Chondrocyte (in vitro differentiated cells): Measurements from ENCODE around the gene LTC4S. TPM values are rescaled to one million over a fixed set of nuclear protein-coding genes. Genes with fewer than 3 reads are reported as not detected.

Experiments
- DNase-seq: peaks from one replicate; pipeline ENCODE4 v3.0.0; 2021; ENCODE audit warnings: mixed read lengths, low spot score
- H3K27ac Mint-ChIP-seq: one replicate; pipeline ENCODE4 v1.8.0; 2021; ENCODE audit warnings: mild to moderate bottlenecking, moderate library complexity, mixed read lengths; ENCODE audit not compliant: unreplicated experiment
- H3K27me3 Mint-ChIP-seq: 2 replicates; pipeline ENCODE4 v1.8.0; 2021; ENCODE audit warnings: low read depth, mixed read lengths
- H3K36me3 Mint-ChIP-seq: 2 replicates; pipeline ENCODE4 v1.8.0; 2021; ENCODE audit warnings: low read depth, mixed read lengths
- H3K4me1 Mint-ChIP-seq: 2 replicates; pipeline ENCODE4 v1.8.0; 2021; ENCODE audit warnings: low read depth, mild to moderate bottlenecking, mixed read lengths
- H3K4me3 Mint-ChIP-seq: one replicate; pipeline ENCODE4 v1.8.0; 2021; ENCODE audit warnings: mild to moderate bottlenecking, moderate library complexity, mixed read lengths; ENCODE audit not compliant: unreplicated experiment
- H3K9me3 Mint-ChIP-seq: 2 replicates; pipeline ENCODE4 v1.8.0; 2021; ENCODE audit warnings: low read depth, mixed read lengths
- CTCF ChIP-seq: fragments of 200-600 bp; sonication (generic); IDR thresholded peaks from 2 replicates; pipeline ENCODE4 v1.5.0; 2021; ENCODE audit warnings: antibody characterized with exemption, mild to moderate bottlenecking, moderate library complexity
- microRNA-seq: library from miRNA; unstranded; fragments of <30 nt; microRNA quantifications from one replicate; pipeline ENCODE4 v1.2.0, GENCODE V29; 2020; ENCODE audit warnings: borderline number of aligned reads
- total RNA-seq: library from RNA; stranded (reverse); gene quantifications from 3 replicates; pipeline ENCODE4 v1.2.1, GENCODE V29; 2021

The LTC4S gene
- total RNA-seq, 1 donor from 2014 or later: 1.2 TPM

- no peak overlapping the region for H3K27ac Mint-ChIP-seq
- peaks cover 4% of the 10 kb centered on the region for H3K9me3 Mint-ChIP-seq
- TF ChIP-seq CTCF: no peak
- no peaks in the 10 kb centered on the region for H3K27me3 Mint-ChIP-seq
- peaks cover 25% of the 10 kb centered on the region for H3K36me3 Mint-ChIP-seq
- H3K4me1 Mint-ChIP-seq: no peaks in the 10 kb centered on the region
- no peak overlapping the region for H3K4me3 Mint-ChIP-seq
- DNase-seq: peak; percentile 68
These were observed 46.5 kb downstream of the LTC4S start for GRCh38 chr5:179840321-179840720.

- Mint-ChIP-seq H3K27ac (no peak overlapping the region), H3K27me3 (no peaks in the 10 kb centered on the region), H3K9me3 (peaks cover 5% of the 10 kb centered on the region), H3K4me1 (no peaks in the 10 kb centered on the region), H3K36me3 (peaks cover 24% of the 10 kb centered on the region), H3K4me3 (no peak overlapping the region)
- TF ChIP-seq CTCF: no peak
- DNase-seq: peak; percentile 93
These were observed 47.0 kb downstream of the LTC4S start for GRCh38 chr5:179840766-179841165.

- Mint-ChIP-seq H3K4me3 (no peak overlapping the region), H3K4me1 (no peaks in the 10 kb centered on the region), H3K9me3 (peaks cover 9% of the 10 kb centered on the region), H3K27ac (no peak overlapping the region), H3K36me3 (peaks cover 23% of the 10 kb centered on the region), H3K27me3 (no peaks in the 10 kb centered on the region)
- no peak for TF ChIP-seq CTCF
- DNase-seq: peak; percentile 91
These were observed 47.8 kb downstream of the LTC4S start for GRCh38 chr5:179841621-179842020.

Small RNAs within 50 kb of the gene (microRNA-seq; reads per million reads assigned to microRNA genes)
- gene MIR1229: 11.6 reads per million, percentile 26 among the genes with 10 or more reads in this experiment

Other genes starting within 250 kb of the LTC4S start
- gene RUFY1, start 243.4 kb upstream of the LTC4S start, total RNA-seq: 34.4 to 43.1 TPM (median 36.9 TPM) in 3 replicates
- gene HNRNPH1, start 170.3 kb upstream of the LTC4S start, total RNA-seq: 341 to 426 TPM (median 348 TPM) in 3 replicates
- not detected in 3 replicates for gene CBY3, start 113.0 kb upstream of the LTC4S start, total RNA-seq
- gene CANX, start 95.0 kb upstream of the LTC4S start, total RNA-seq: 695 to 849 TPM (median 699 TPM) in 3 replicates
- gene MAML1, start 61.2 kb upstream of the LTC4S start, total RNA-seq: 29.3 to 29.9 TPM (median 29.9 TPM) in 3 replicates
- 135 to 144 TPM (median 142 TPM) in 3 replicates for gene MGAT4B, start 12.9 kb downstream of the LTC4S start, total RNA-seq
- gene SQSTM1, start 26.9 kb downstream of the LTC4S start, total RNA-seq: 219 to 297 TPM (median 296 TPM) in 3 replicates
- gene MRNIP, start 64.8 kb downstream of the LTC4S start, total RNA-seq: 13.4 to 20.0 TPM (median 16.4 TPM) in 3 replicates
- gene TBC1D9B, start 113.9 kb downstream of the LTC4S start, total RNA-seq: 107 to 130 TPM (median 118 TPM) in 3 replicates